Activated T-cell treated with anti-CD3 and anti-CD28 coated beads, Interleukin-2, amount 50 U/mL, for 48 hours (primary cell): ENCODE measurements around the gene ATAD3A.
"Not testable (repeated sequence)": the region's sequence is repeated elsewhere in the genome, so short reads cannot be mapped to it uniquely, and the experiment has no call there.

Experiments used
- DNase-seq, 2 experiments: peaks; one replicate each; pipeline ENCODE4 v3.0.0-alpha.2; 2020

The ATAD3A gene

GRCh38 chr1:1524750-1525383 lies 12.9 kb downstream of the ATAD3A start:
- DNase-seq, result not testable (repeated sequence)

- not testable (repeated sequence) for DNase-seq
Measured at GRCh38 chr1:1526476-1526875, 14.5 kb downstream of the ATAD3A start.

GRCh38 chr1:1527092-1527816 lies 15.3 kb downstream of the ATAD3A start:
- DNase-seq, result no peak

GRCh38 chr1:1528301-1529267 lies 16.6 kb downstream of the ATAD3A start:
- DNase-seq, result no peak

GRCh38 chr1:1529321-1529720 lies 17.4 kb downstream of the ATAD3A start:
- no peak for DNase-seq

- DNase-seq, result no peak
Measured at GRCh38 chr1:1529936-1530335, 18.0 kb downstream of the ATAD3A start.

- DNase-seq, result no peak
Measured at GRCh38 chr1:1531947-1532346, 20.0 kb downstream of the ATAD3A start.

- DNase-seq, result not testable (repeated sequence)
Measured at GRCh38 chr1:1533176-1533893, 21.4 kb downstream of the ATAD3A start.

- DNase-seq, result not testable (repeated sequence)
Measured at GRCh38 chr1:1533894-1534291, 21.9 kb downstream of the ATAD3A start.

- DNase-seq, result no peak
Measured at GRCh38 chr1:1534401-1535154, 22.6 kb downstream of the ATAD3A start.

GRCh38 chr1:1535201-1536018 lies 23.4 kb downstream of the ATAD3A start:
- no peak for DNase-seq

GRCh38 chr1:1536019-1536937 lies 24.3 kb downstream of the ATAD3A start:
- DNase-seq, result no peak

GRCh38 chr1:1536938-1537546 lies 25.1 kb downstream of the ATAD3A start:
- no peak for DNase-seq

GRCh38 chr1:1537626-1538250 lies 25.8 kb downstream of the ATAD3A start:
- no peak for DNase-seq

- DNase-seq, result no peak
Measured at GRCh38 chr1:1538334-1538733, 26.4 kb downstream of the ATAD3A start.

- no peak for DNase-seq
Measured at GRCh38 chr1:1538989-1539309, 27.0 kb downstream of the ATAD3A start.

GRCh38 chr1:1539310-1540089 lies 27.5 kb downstream of the ATAD3A start:
- DNase-seq, result no peak
